IMR-90 (cell line): ENCODE results near the gene RGS16.

ENCODE experiments used
- CTCF ChIP-seq: conservative IDR thresholded peaks from 2 replicates; pipeline ENCODE4 v1.5.1; 2012; ENCODE audit warnings: mild to moderate bottlenecking, low read depth, low read length, improper control_type of control experiment
- MAZ ChIP-seq: IDR thresholded peaks from 2 replicates; pipeline ENCODE4 v1.6.1; 2012; ENCODE audit warnings: low read depth, mild to moderate bottlenecking, low read length, improper control_type of control experiment, moderate library complexity, borderline replicate concordance
- MXI1 ChIP-seq: IDR thresholded peaks from 2 replicates; pipeline ENCODE4 v1.6.1; 2012; ENCODE audit warnings: low read depth, mild to moderate bottlenecking, low read length, moderate library complexity, borderline replicate concordance
- RFX5 ChIP-seq: IDR thresholded peaks from 2 replicates; pipeline ENCODE4 v1.8.0; 2012; ENCODE audit warnings: low read depth, mild to moderate bottlenecking, low read length, moderate library complexity

- TF ChIP-seq MXI1 (no peak), CTCF (no peak), MAZ (no peak), RFX5 (no peak)
Observed at GRCh38 chr1:182589931-182590330, 14.3 kb downstream of the RGS16 start.
